ENCODE data around the gene NELFA.

NELFA gene

DNA sequence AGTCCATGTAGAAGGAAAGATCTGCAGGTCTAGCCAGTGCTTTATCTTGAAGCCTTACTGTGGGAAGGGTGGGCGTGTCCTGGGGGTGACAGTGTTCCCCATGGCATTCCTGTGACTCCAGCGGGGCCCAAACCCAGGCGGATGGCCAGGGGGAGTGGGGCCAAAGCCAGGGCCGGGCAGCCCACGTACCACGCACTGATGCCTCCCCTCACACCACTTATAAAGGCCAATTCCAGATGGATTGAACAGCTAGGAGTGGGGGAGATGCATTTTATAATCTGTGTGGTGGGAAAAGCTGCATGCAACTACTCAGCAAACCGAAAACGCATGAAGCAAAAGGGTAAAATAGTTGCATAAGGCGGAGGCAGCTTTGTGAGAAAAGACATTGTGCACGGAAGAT, 36.4 kb downstream of the NELFA start:
- Histone ChIP-seq H3K4ac (ENCODE audit: low read length) (no peak overlapping the region), H3K23ac (ENCODE audit: low read depth, low read length, poor library complexity) (no peak overlapping the region), H2BK12ac (ENCODE audit: low read length) (no peak overlapping the region), H2BK15ac (ENCODE audit: low read length) (no peak overlapping the region), H2AFZ (ENCODE audit: low read length) (no peak overlapping the region), H2BK120ac (ENCODE audit: low read depth, low read length) (no peak overlapping the region), H3K14ac (ENCODE audit: low read length) (no peak overlapping the region), H3K79me1 (ENCODE audit: low read depth, low read length) (peaks cover 6% of the 10 kb centered on the region), H4K8ac (ENCODE audit: low read depth, low read length) (no peak overlapping the region), H3K4me3 (ENCODE audit: low read length in 2 of 2) (no peak overlapping the region), H2BK5ac (ENCODE audit: low read length) (no peak overlapping the region), H3K18ac (ENCODE audit: low read length) (no peak overlapping the region), H3K36me3 (replicated peaks in 1 of 2; ENCODE audit: control insufficient read depth in 2 of 2, insufficient read depth in 2 of 2, low read length in 2 of 2) (peaks cover 68 to 100% of the 10 kb centered on the region in 2 donors), H3K9me3 (replicated peaks in 1 of 2; ENCODE audit: control insufficient read depth in 2 of 2, insufficient read depth in 1 of 2, low read depth in 1 of 2, low read length in 2 of 2) (no peaks in the 10 kb centered on the region), H2AK5ac (ENCODE audit: low read depth, low read length) (no peak overlapping the region), H4K91ac (ENCODE audit: low read depth, low read length, poor library complexity) (no peak overlapping the region), H3K9ac (ENCODE audit: low read depth, low read length, poor library complexity) (no peak overlapping the region), H3K4me1 (ENCODE audit: control insufficient read depth in 2 of 2, insufficient read depth in 1 of 2, low read depth in 1 of 2, low read length in 2 of 2) (no peaks in the 10 kb centered on the region), H3K27me3 (ENCODE audit: control insufficient read depth in 3 of 3, insufficient read depth in 3 of 3, low read depth in 1 of 3, low read length in 3 of 3) (no peaks in the 10 kb centered on the region), H3K27ac (replicated peaks; ENCODE audit: low read length) (no peak overlapping the region), H3K4me2 (ENCODE audit: insufficient read depth, low read length, poor library complexity, severe bottlenecking) (no peak overlapping the region)
- DNase-seq (ENCODE audit: low spot score), result no peak
- no CpG with 5 or more reads among the region's 10 CpGs for WGBS, 2 donors (ENCODE audit: extremely low coverage in 2 of 2, insufficient read length in 2 of 2, insufficient replicate concordance in 1 of 2)

GRCh38 chr4:1971456-1972200, 37.1 kb downstream of the NELFA start:
- no peak overlapping the region for H2BK120ac ChIP-seq (ENCODE audit: low read depth, low read length)
- no peak overlapping the region for H3K4me2 ChIP-seq (ENCODE audit: insufficient read depth, low read length, poor library complexity, severe bottlenecking)
- H3K9ac ChIP-seq (ENCODE audit: low read depth, low read length, poor library complexity), result no peak overlapping the region
- H2AK5ac ChIP-seq (ENCODE audit: low read depth, low read length), result no peak overlapping the region
- DNase-seq (ENCODE audit: low spot score), result no peak
- no peaks in the 10 kb centered on the region for H3K27me3 ChIP-seq (ENCODE audit: control insufficient read depth in 3 of 3, insufficient read depth in 3 of 3, low read depth in 1 of 3, low read length in 3 of 3)
- WGBS, 2 donors (ENCODE audit: extremely low coverage in 2 of 2, insufficient read length in 2 of 2, insufficient replicate concordance in 1 of 2), result no CpG with 5 or more reads among the region's 16 CpGs
- no peak overlapping the region for H4K91ac ChIP-seq (ENCODE audit: low read depth, low read length, poor library complexity)
- no peak overlapping the region for H2BK15ac ChIP-seq (ENCODE audit: low read length)
- H3K18ac ChIP-seq (ENCODE audit: low read length), result no peak overlapping the region
- H3K4me1 ChIP-seq (ENCODE audit: control insufficient read depth in 2 of 2, insufficient read depth in 1 of 2, low read depth in 1 of 2, low read length in 2 of 2), result no peaks in the 10 kb centered on the region
- no peak overlapping the region for H2AFZ ChIP-seq (ENCODE audit: low read length)
- H2BK5ac ChIP-seq (ENCODE audit: low read length), result no peak overlapping the region
- no peak overlapping the region for H3K4ac ChIP-seq (ENCODE audit: low read length)
- no peak overlapping the region for H2BK12ac ChIP-seq (ENCODE audit: low read length)
- peaks cover 6% of the 10 kb centered on the region for H3K79me1 ChIP-seq (ENCODE audit: low read depth, low read length)
- no peaks in the 10 kb centered on the region for H3K9me3 ChIP-seq (replicated peaks in 1 of 2; ENCODE audit: control insufficient read depth in 2 of 2, insufficient read depth in 1 of 2, low read depth in 1 of 2, low read length in 2 of 2)
- H3K14ac ChIP-seq (ENCODE audit: low read length), result no peak overlapping the region
- peaks cover 62 to 98% of the 10 kb centered on the region in 2 donors for H3K36me3 ChIP-seq (replicated peaks in 1 of 2; ENCODE audit: control insufficient read depth in 2 of 2, insufficient read depth in 2 of 2, low read length in 2 of 2)
- no peak overlapping the region for H3K27ac ChIP-seq (replicated peaks; ENCODE audit: low read length)
- H3K4me3 ChIP-seq (ENCODE audit: low read length in 2 of 2), result no peak overlapping the region
- no peak overlapping the region for H3K23ac ChIP-seq (ENCODE audit: low read depth, low read length, poor library complexity)
- H4K8ac ChIP-seq (ENCODE audit: low read depth, low read length), result no peak overlapping the region

DNA sequence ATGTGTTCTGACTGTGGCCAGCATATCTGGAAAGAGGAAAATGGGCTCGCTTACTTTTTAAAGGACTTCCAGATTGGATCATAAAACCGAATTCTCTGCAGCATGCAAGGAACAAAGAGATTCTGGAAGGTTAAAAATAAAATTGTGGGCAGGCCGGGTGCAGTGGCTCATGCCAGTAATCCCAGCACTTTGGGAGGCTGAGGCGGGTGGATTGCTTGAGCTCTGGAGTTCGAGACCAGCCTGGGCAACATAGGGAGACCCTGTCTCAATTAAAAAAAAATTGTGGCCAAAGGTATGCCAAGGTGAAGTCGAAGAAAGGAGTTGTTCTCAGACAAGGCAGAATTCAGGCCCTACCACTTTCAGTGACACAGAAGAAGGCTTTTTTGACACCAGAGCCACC, 37.8 kb downstream of the NELFA start:
- no peak overlapping the region for H3K14ac ChIP-seq (ENCODE audit: low read length)
- H3K18ac ChIP-seq (ENCODE audit: low read length), result no peak overlapping the region
- H2BK5ac ChIP-seq (ENCODE audit: low read length), result no peak overlapping the region
- no peak overlapping the region for H2BK15ac ChIP-seq (ENCODE audit: low read length)
- H3K4me1 ChIP-seq (ENCODE audit: control insufficient read depth in 2 of 2, insufficient read depth in 1 of 2, low read depth in 1 of 2, low read length in 2 of 2), result no peaks in the 10 kb centered on the region
- H3K9ac ChIP-seq (ENCODE audit: low read depth, low read length, poor library complexity), result no peak overlapping the region
- H2BK12ac ChIP-seq (ENCODE audit: low read length), result no peak overlapping the region
- H3K4ac ChIP-seq (ENCODE audit: low read length), result no peak overlapping the region
- no peaks in the 10 kb centered on the region for H3K9me3 ChIP-seq (replicated peaks in 1 of 2; ENCODE audit: control insufficient read depth in 2 of 2, insufficient read depth in 1 of 2, low read depth in 1 of 2, low read length in 2 of 2)
- H3K27ac ChIP-seq (replicated peaks; ENCODE audit: low read length), result no peak overlapping the region
- no peak overlapping the region for H2AFZ ChIP-seq (ENCODE audit: low read length)
- no peak overlapping the region for H3K4me3 ChIP-seq (ENCODE audit: low read length in 2 of 2)
- H3K36me3 ChIP-seq (replicated peaks in 1 of 2; ENCODE audit: control insufficient read depth in 2 of 2, insufficient read depth in 2 of 2, low read length in 2 of 2), result peaks cover 55 to 97% of the 10 kb centered on the region in 2 donors
- no peak overlapping the region for H3K23ac ChIP-seq (ENCODE audit: low read depth, low read length, poor library complexity)
- H3K27me3 ChIP-seq (ENCODE audit: control insufficient read depth in 3 of 3, insufficient read depth in 3 of 3, low read depth in 1 of 3, low read length in 3 of 3), result no peaks in the 10 kb centered on the region
- H3K79me1 ChIP-seq (ENCODE audit: low read depth, low read length), result peaks cover 6% of the 10 kb centered on the region
- H2AK5ac ChIP-seq (ENCODE audit: low read depth, low read length), result no peak overlapping the region
- H4K91ac ChIP-seq (ENCODE audit: low read depth, low read length, poor library complexity), result no peak overlapping the region
- no peak for DNase-seq (ENCODE audit: low spot score)
- H2BK120ac ChIP-seq (ENCODE audit: low read depth, low read length), result no peak overlapping the region
- H4K8ac ChIP-seq (ENCODE audit: low read depth, low read length), result no peak overlapping the region
- no peak overlapping the region for H3K4me2 ChIP-seq (ENCODE audit: insufficient read depth, low read length, poor library complexity, severe bottlenecking)
- no CpG with 5 or more reads among the region's 6 CpGs for WGBS, 2 donors (ENCODE audit: extremely low coverage in 2 of 2, insufficient read length in 2 of 2, insufficient replicate concordance in 1 of 2)

GRCh38 chr4:1969928-1970723, 38.6 kb downstream of the NELFA start:
- no peak overlapping the region for H4K91ac ChIP-seq (ENCODE audit: low read depth, low read length, poor library complexity)
- no peak overlapping the region for H3K18ac ChIP-seq (ENCODE audit: low read length)
- WGBS, 2 donors (ENCODE audit: extremely low coverage in 2 of 2, insufficient read length in 2 of 2, insufficient replicate concordance in 1 of 2), result no CpG with 5 or more reads among the region's 17 CpGs
- no peak overlapping the region for H2BK5ac ChIP-seq (ENCODE audit: low read length)
- no peak overlapping the region for H3K14ac ChIP-seq (ENCODE audit: low read length)
- no peak overlapping the region for H2BK15ac ChIP-seq (ENCODE audit: low read length)
- H4K8ac ChIP-seq (ENCODE audit: low read depth, low read length), result no peak overlapping the region
- no peak overlapping the region for H3K4me2 ChIP-seq (ENCODE audit: insufficient read depth, low read length, poor library complexity, severe bottlenecking)
- H3K9me3 ChIP-seq (replicated peaks in 1 of 2; ENCODE audit: control insufficient read depth in 2 of 2, insufficient read depth in 1 of 2, low read depth in 1 of 2, low read length in 2 of 2), result no peaks in the 10 kb centered on the region
- no peak overlapping the region for H2AK5ac ChIP-seq (ENCODE audit: low read depth, low read length)
- no peak overlapping the region for H2BK120ac ChIP-seq (ENCODE audit: low read depth, low read length)
- no peak for DNase-seq (ENCODE audit: low spot score)
- no peak overlapping the region for H2AFZ ChIP-seq (ENCODE audit: low read length)
- no peak overlapping the region for H3K27ac ChIP-seq (replicated peaks; ENCODE audit: low read length)
- H3K4me1 ChIP-seq (ENCODE audit: control insufficient read depth in 2 of 2, insufficient read depth in 1 of 2, low read depth in 1 of 2, low read length in 2 of 2), result no peaks in the 10 kb centered on the region
- H3K79me1 ChIP-seq (ENCODE audit: low read depth, low read length), result peaks cover 4% of the 10 kb centered on the region
- no peaks in the 10 kb centered on the region for H3K27me3 ChIP-seq (ENCODE audit: control insufficient read depth in 3 of 3, insufficient read depth in 3 of 3, low read depth in 1 of 3, low read length in 3 of 3)
- H2BK12ac ChIP-seq (ENCODE audit: low read length), result no peak overlapping the region
- H3K4me3 ChIP-seq (ENCODE audit: low read length in 2 of 2), result no peak overlapping the region
- H3K4ac ChIP-seq (ENCODE audit: low read length), result no peak overlapping the region
- H3K36me3 ChIP-seq (replicated peaks in 1 of 2; ENCODE audit: control insufficient read depth in 2 of 2, insufficient read depth in 2 of 2, low read length in 2 of 2), result peaks cover 50 to 97% of the 10 kb centered on the region in 2 donors
- H3K9ac ChIP-seq (ENCODE audit: low read depth, low read length, poor library complexity), result no peak overlapping the region
- no peak overlapping the region for H3K23ac ChIP-seq (ENCODE audit: low read depth, low read length, poor library complexity)
